Stimulated activated CD4-positive, alpha-beta T cell treated with anti-CD3 and anti-CD28 coated beads, Interleukin-4, amount 100 ng/mL, for 48 hours (primary cell): ENCODE measurements around the gene ASTN2.

Experiments
- DNase-seq, 2 donors: peaks; one replicate each; pipeline ENCODE4 v3.0.0-alpha.2; 2020; ENCODE audit warnings: low read depth in 2 of 2

ASTN2 gene

GRCh38 chr9:117114768-117115167 lies 300.1 kb downstream of the ASTN2 start:
- no peak for DNase-seq

GRCh38 chr9:117104716-117105495 lies 310.0 kb downstream of the ASTN2 start:
- no peak for DNase-seq

- DNase-seq: no peak
Measured at GRCh38 chr9:117104206-117104605, 310.7 kb downstream of the ASTN2 start.

GRCh38 chr9:117103438-117104110 lies 311.3 kb downstream of the ASTN2 start:
- DNase-seq: no peak

- no peak for DNase-seq
Measured at GRCh38 chr9:117101008-117101407, 313.8 kb downstream of the ASTN2 start.

- DNase-seq: no peak
Measured at GRCh38 chr9:117098331-117098730, 316.5 kb downstream of the ASTN2 start.

- no peak for DNase-seq
Measured at GRCh38 chr9:117097761-117098160, 317.1 kb downstream of the ASTN2 start.

GRCh38 chr9:117096138-117096537 lies 318.7 kb downstream of the ASTN2 start:
- no peak for DNase-seq

GRCh38 chr9:117095081-117095480 lies 319.8 kb downstream of the ASTN2 start:
- DNase-seq: no peak

GRCh38 chr9:117093891-117094844 lies 320.7 kb downstream of the ASTN2 start:
- DNase-seq: no peak

GRCh38 chr9:117092582-117092981 lies 322.3 kb downstream of the ASTN2 start:
- DNase-seq: no peak

GRCh38 chr9:117091529-117091928 lies 323.3 kb downstream of the ASTN2 start:
- DNase-seq: no peak

GRCh38 chr9:117088786-117089185 lies 326.1 kb downstream of the ASTN2 start:
- DNase-seq: no peak

GRCh38 chr9:117088140-117088539 lies 326.7 kb downstream of the ASTN2 start:
- DNase-seq: no peak

- no peak for DNase-seq
Measured at GRCh38 chr9:117084221-117084620, 330.6 kb downstream of the ASTN2 start.

- DNase-seq: no peak
Measured at GRCh38 chr9:117083559-117083958, 331.3 kb downstream of the ASTN2 start.

GRCh38 chr9:117081641-117082317 lies 333.1 kb downstream of the ASTN2 start:
- DNase-seq: no peak

GRCh38 chr9:117080765-117081390 lies 334.0 kb downstream of the ASTN2 start:
- DNase-seq: no peak

- DNase-seq: no peak
Measured at GRCh38 chr9:117076571-117077290, 338.1 kb downstream of the ASTN2 start.

- DNase-seq: no peak
Measured at GRCh38 chr9:117075636-117076035, 339.2 kb downstream of the ASTN2 start.
